Measurements from ENCODE around the gene ADPRHL1. TPM values are rescaled to one million over a fixed set of nuclear protein-coding genes. Genes with fewer than 3 reads are reported as not detected.
"Not testable (repeated sequence)": the region's sequence is repeated elsewhere in the genome, so short reads cannot be mapped to it uniquely, and the experiment has no call there.

The ADPRHL1 gene
- total RNA-seq, 1 experiment from 2014 or later, result 3.9 TPM

- POLR2A ChIA-PET (ENCODE audit: low non-redundant PET), result no interaction called here
- TF ChIP-seq EZH2 (IDR thresholded peaks at IDR 0.05; ENCODE audit: borderline replicate concordance, low read depth, low read length, poor library complexity, severe bottlenecking) (no peak), CTCF (conservative IDR thresholded peaks at IDR 0.05; ENCODE audit: low read depth, low read length) (no peak)
- peaks cover 4% of the 10 kb centered on the region for H3K27me3 ChIP-seq (replicated peaks; ENCODE audit: insufficient read depth, low read depth, low read length, poor library complexity)
- intact Hi-C loops (cut with micrococcal nuclease; ENCODE audit: unreplicated experiment), result no loop called here
- H3K36me3 ChIP-seq (ENCODE audit: insufficient read depth, low read length, poor library complexity, severe bottlenecking), result no peaks in the 10 kb centered on the region
- CTCF ChIA-PET, result no interaction called here
- H3K27ac ChIP-seq (ENCODE audit: low read depth, low read length, poor library complexity, severe bottlenecking), result no peak overlapping the region
- no TSS peak for BruUV-seq (replicated peaks)
- no peak for DNase-seq (ENCODE audit: low spot score)
- no peaks in the 10 kb centered on the region for H3K9me3 ChIP-seq (ENCODE audit: low read depth, low read length, poor library complexity, severe bottlenecking)
- no peaks in the 10 kb centered on the region for H3K4me1 ChIP-seq (ENCODE audit: insufficient read depth, low read length, poor library complexity, severe bottlenecking)
- no peak overlapping the region for H3K4me3 ChIP-seq (ENCODE audit: low read depth, low read length, poor library complexity, severe bottlenecking)
Measured at GRCh38 chr13:113374511-113375175, 78.6 kb downstream of the ADPRHL1 start.

- H3K4me3 ChIP-seq (ENCODE audit: low read depth, low read length, poor library complexity, severe bottlenecking), result no peak overlapping the region
- ChIA-PET POLR2A (ENCODE audit: low non-redundant PET) (no interaction called here), CTCF (no interaction called here)
- H3K36me3 ChIP-seq (ENCODE audit: insufficient read depth, low read length, poor library complexity, severe bottlenecking), result no peaks in the 10 kb centered on the region
- no peak for TF ChIP-seq CTCF (conservative IDR thresholded peaks at IDR 0.05; ENCODE audit: low read depth, low read length)
- no peak for TF ChIP-seq EZH2 (IDR thresholded peaks at IDR 0.05; ENCODE audit: borderline replicate concordance, low read depth, low read length, poor library complexity, severe bottlenecking)
- no peak for DNase-seq (ENCODE audit: low spot score)
- H3K4me1 ChIP-seq (ENCODE audit: insufficient read depth, low read length, poor library complexity, severe bottlenecking), result no peaks in the 10 kb centered on the region
- intact Hi-C loops (cut with micrococcal nuclease; ENCODE audit: unreplicated experiment), result no loop called here
- H3K9me3 ChIP-seq (ENCODE audit: low read depth, low read length, poor library complexity, severe bottlenecking), result no peaks in the 10 kb centered on the region
- H3K27me3 ChIP-seq (replicated peaks; ENCODE audit: insufficient read depth, low read depth, low read length, poor library complexity), result peaks cover 4% of the 10 kb centered on the region
- no peak overlapping the region for H3K27ac ChIP-seq (ENCODE audit: low read depth, low read length, poor library complexity, severe bottlenecking)
- no TSS peak for BruUV-seq (replicated peaks)
Measured at GRCh38 chr13:113373811-113374485, 79.3 kb downstream of the ADPRHL1 start.

GRCh38 chr13:113371701-113372100 is 81.6 kb downstream of the ADPRHL1 start:
- POLR2A ChIA-PET (ENCODE audit: low non-redundant PET); H3K9me3 ChIP-seq (ENCODE audit: low read depth, low read length, poor library complexity, severe bottlenecking); BruUV-seq (replicated peaks); DNase-seq (ENCODE audit: low spot score); H3K4me3 ChIP-seq (ENCODE audit: low read depth, low read length, poor library complexity, severe bottlenecking); intact Hi-C loops (cut with micrococcal nuclease; ENCODE audit: unreplicated experiment); H3K27me3 ChIP-seq (replicated peaks; ENCODE audit: insufficient read depth, low read depth, low read length, poor library complexity); H3K36me3 ChIP-seq (ENCODE audit: insufficient read depth, low read length, poor library complexity, severe bottlenecking); H3K27ac ChIP-seq (ENCODE audit: low read depth, low read length, poor library complexity, severe bottlenecking); CTCF ChIA-PET; H3K4me1 ChIP-seq (ENCODE audit: insufficient read depth, low read length, poor library complexity, severe bottlenecking): not testable (repeated sequence)

GRCh38 chr13:113371061-113371460 is 82.2 kb downstream of the ADPRHL1 start:
- Histone ChIP-seq H3K9me3 (ENCODE audit: low read depth, low read length, poor library complexity, severe bottlenecking) (no peaks in the 10 kb centered on the region), H3K27ac (ENCODE audit: low read depth, low read length, poor library complexity, severe bottlenecking) (no peak overlapping the region), H3K4me1 (ENCODE audit: insufficient read depth, low read length, poor library complexity, severe bottlenecking) (no peaks in the 10 kb centered on the region), H3K27me3 (replicated peaks; ENCODE audit: insufficient read depth, low read depth, low read length, poor library complexity) (no peaks in the 10 kb centered on the region), H3K4me3 (ENCODE audit: low read depth, low read length, poor library complexity, severe bottlenecking) (no peak overlapping the region), H3K36me3 (ENCODE audit: insufficient read depth, low read length, poor library complexity, severe bottlenecking) (no peaks in the 10 kb centered on the region)
- intact Hi-C loops (cut with micrococcal nuclease; ENCODE audit: unreplicated experiment), result no loop called here
- TF ChIP-seq CTCF (conservative IDR thresholded peaks at IDR 0.05; ENCODE audit: low read depth, low read length) (no peak), EZH2 (IDR thresholded peaks at IDR 0.05; ENCODE audit: borderline replicate concordance, low read depth, low read length, poor library complexity, severe bottlenecking) (no peak)
- ChIA-PET CTCF (no interaction called here), POLR2A (ENCODE audit: low non-redundant PET) (no interaction called here)
- DNase-seq (ENCODE audit: low spot score), result no peak
- BruUV-seq (replicated peaks), result no TSS peak
